Diencephalon (tissue), 1 donor: ENCODE data around the gene TPBGL. TPM values are rescaled to one million over a fixed set of nuclear protein-coding genes. Genes with fewer than 3 reads are reported as not detected.

Experiments
- total RNA-seq: library from RNA; depleted of rRNA; stranded (reverse); fragments of >200 nt; gene quantifications from one replicate; pipeline ENCODE4 v1.2.3, GENCODE V29; 2014

The TPBGL gene
- total RNA-seq, result 0.46 TPM

GRCh38 chr11:75240311-75241035 lies at the start of gene TPBGL:
TPBGL (plus strand) TSS chr11:75240774; CDS start chr11:75241050, 276 bp downstream.

Other genes with a start within 250 kb of the TPBGL start
- gene OR2AT4, start 143.9 kb upstream of the TPBGL start, total RNA-seq, result not detected
- gene SLCO2B1, start 89.7 kb upstream of the TPBGL start, total RNA-seq, result 18.0 TPM
- 80.3 TPM for gene ARRB1, start 110.9 kb downstream of the TPBGL start, total RNA-seq
- 846 TPM for gene RPS3, start 158.7 kb downstream of the TPBGL start, total RNA-seq
- 23.8 TPM for gene KLHL35, start 192.4 kb downstream of the TPBGL start, total RNA-seq